HepG2 (cell line): ENCODE data around the gene TNC. TPM values are rescaled to one million over a fixed set of nuclear protein-coding genes. Genes with fewer than 3 reads are reported as not detected.
A peak's percentile ranks its signal among the peaks of the same experiment; 100 is the strongest.

ENCODE experiments used
- ATAC-seq: fragments of 200-7000 bp; cut with Tn5 transposase; 3 replicates; pipeline ENCODE4 v1.9.1; 2020; ENCODE audit warnings: mild to moderate bottlenecking, moderate library complexity
- BruUV-seq: library from RNA; stranded (reverse); fragments of 400-500 nt; replicated peaks from 2 replicates; lab custom pipeline; 2021; lab: Mats Ljungman, UMichigan
- CTCF ChIA-PET: fragments of 300-600 bp; formaldehyde crosslinking; extraction: SDS; loops from one replicate; lab custom pipeline; 2021; ENCODE audit warnings: low total read pairs, inconsistent platforms, low intra/inter-chr PET ratio; lab: Yijun Ruan, JAX
- POLR2A ChIA-PET: fragments of 350-600 bp; sonication (Branson Sonifier 250); formaldehyde crosslinking; loops from one replicate; lab custom pipeline; 2020; ENCODE audit warnings: antibody characterized with exemption, inconsistent platforms; lab: Yijun Ruan, JAX
- DNase-seq: peaks from one replicate; pipeline ENCODE4 v3.0.0-alpha.2; 2015; ENCODE audit warnings: low spot score
- FAIRE-seq: peaks from 3 replicates; lab custom pipeline; 2011; peaks lifted over from hg19 to GRCh38; lab: Jason Lieb, UNC
- H2AFZ ChIP-seq: one replicate; pipeline ENCODE4 v1.6.1; 2011; ENCODE audit warnings: low read length, inconsistent platforms
- H3K27ac ChIP-seq: fragments of 300-600 bp; 3 replicates; pipeline ENCODE4 v1.8.0; 2011; ENCODE audit warnings: mixed run types, mild to moderate bottlenecking, mixed read lengths, low read length, inconsistent platforms; ENCODE audit not compliant: insufficient read depth; ENCODE audit errors: extremely low read length
- H3K27me3 ChIP-seq, 2 experiments: fragments of 200-600 bp in 1 of 2; 2 replicates in 1 of 2; 3 replicates in 1 of 2; pipeline versions ENCODE4 v1.6.0 to v1.8.0; 2011; ENCODE audit warnings: low read length in 2 of 2, mild to moderate bottlenecking in 2 of 2, moderate library complexity in 2 of 2, inconsistent platforms in 1 of 2; ENCODE audit not compliant: insufficient read depth in 2 of 2, control insufficient read depth in 1 of 2
- H3K36me3 ChIP-seq, 2 experiments: fragments of 200-600 bp in 1 of 2; replicated peaks in 1 of 2; 2 replicates in 1 of 2; 3 replicates in 1 of 2; pipeline versions ENCODE4 v1.5.1 to v1.8.0; 2011; ENCODE audit warnings: low read length in 2 of 2, inconsistent platforms in 1 of 2; ENCODE audit not compliant: insufficient read depth in 2 of 2, control insufficient read depth in 1 of 2
- H3K4me1 ChIP-seq: 2 replicates; pipeline ENCODE4 v1.5.1; 2012; ENCODE audit warnings: low read length, inconsistent platforms; ENCODE audit not compliant: insufficient read depth
- H3K4me2 ChIP-seq: 2 replicates; pipeline ENCODE4 v1.6.0; 2011; ENCODE audit warnings: low read depth, low read length, inconsistent platforms
- H3K4me3 ChIP-seq, 3 experiments: fragments of 200-600 bp in 1 of 3; sonication (generic), shearing (Covaris generic) in 1 of 3; replicated peaks in 1 of 3; 2 replicates each; pipeline ENCODE4 v1.5.1; 2011 to 2016; ENCODE audit warnings: low read length in 3 of 3, inconsistent platforms in 2 of 3, low read depth in 2 of 3, mild to moderate bottlenecking in 2 of 3, control low read depth in 1 of 3, mixed read lengths in 1 of 3; ENCODE audit not compliant: insufficient read depth in 1 of 3
- H3K79me2 ChIP-seq: one replicate; pipeline ENCODE4 v1.6.1; 2011; ENCODE audit warnings: low read length, inconsistent platforms; ENCODE audit not compliant: insufficient read depth
- H3K9ac ChIP-seq: 2 replicates; pipeline ENCODE4 v1.6.0; 2011; ENCODE audit warnings: mild to moderate bottlenecking, low read depth, low read length, inconsistent platforms; ENCODE audit not compliant: insufficient read depth
- H3K9me3 ChIP-seq: 2 replicates; pipeline ENCODE4 v1.5.1; 2012; ENCODE audit warnings: mild to moderate bottlenecking, low read length
- H4K20me1 ChIP-seq: 2 replicates; pipeline ENCODE4 v1.6.0; 2011; ENCODE audit warnings: inconsistent platforms, mild to moderate bottlenecking, low read length, moderate library complexity; ENCODE audit not compliant: insufficient read depth
- CENPBD1 ChIP-seq: sonication (generic); formaldehyde crosslinking; IDR thresholded peaks from 2 replicates; pipeline ENCODE4 v1.8.0; 2022; ENCODE audit warnings: missing genetic modification reagents, low read depth, mild to moderate bottlenecking, borderline replicate concordance
- HMGA1 ChIP-seq: sonication (generic); formaldehyde crosslinking; conservative IDR thresholded peaks from 2 replicates; pipeline ENCODE4 v1.4.0; 2020; ENCODE audit warnings: missing genetic modification reagents
- HNF4G ChIP-seq, 2 experiments: sonication (generic) in 1 of 2; formaldehyde crosslinking in 1 of 2; IDR thresholded peaks; 2 replicates each; pipeline versions ENCODE4 v1.4.0 to v1.6.1; 2011 to 2020; ENCODE audit warnings: borderline replicate concordance in 2 of 2, low read depth in 2 of 2, mild to moderate bottlenecking in 2 of 2, low read length in 1 of 2, missing genetic modification reagents in 1 of 2, moderate library complexity in 1 of 2
- LBX2 ChIP-seq: sonication (generic); formaldehyde crosslinking; IDR thresholded peaks from 2 replicates; pipeline ENCODE4 v1.5.0; 2020; ENCODE audit warnings: missing genetic modification reagents, mild to moderate bottlenecking, borderline replicate concordance
- SAP130 ChIP-seq: IDR thresholded peaks from 2 replicates; pipeline ENCODE4 v1.6.1; 2016; ENCODE audit warnings: low read depth
- ZBTB21 ChIP-seq: sonication (generic); formaldehyde crosslinking; IDR thresholded peaks from 2 replicates; pipeline ENCODE4 v1.4.0; 2020; ENCODE audit warnings: missing genetic modification reagents
- ZNF629 ChIP-seq: sonication (generic); formaldehyde crosslinking; conservative IDR thresholded peaks from 2 replicates; pipeline ENCODE4 v1.5.0; 2020; ENCODE audit warnings: missing genetic modification reagents
- WGBS: methylation state at CpG from one replicate; pipeline ENCODE4 v1.1.6; 2017; ENCODE audit warnings: low lambda C conversion rate; 5-methylcytosine and 5-hydroxymethylcytosine counted together
- in situ Hi-C: cut with HindIII; loops from 2 replicates; pipeline ENCODE4 v1.10.0; 2017; ENCODE audit warnings: low pct_unique_long_range_greater_than_20kb; ENCODE audit not compliant: extremely low pct_ligation_motif_present
- intact Hi-C: fragments of 100-400 bp; cut with micrococcal nuclease; formaldehyde crosslinking; loops from one replicate; pipeline ENCODE4 v1.10.0; 2022; ENCODE audit not compliant: unreplicated experiment
- polyA plus RNA-seq, 8 experiments: library from polyadenylated mRNA; depleted of rRNA in 3 of 8; stranded (reverse) in 7 of 8; unstranded in 1 of 8; fragments of >200 nt; fragmentation: Illumina TruSeq in 4 of 8; extraction: Trizol in 4 of 8; gene quantifications; 2 replicates each; pipeline versions ENCODE4 v1.2.1 to v1.2.3, GENCODE V29; 2011 to 2016; ENCODE audit warnings: low read depth in 4 of 8, missing spikeins in 1 of 8, mixed read lengths in 1 of 8; ENCODE audit not compliant: insufficient read depth in 1 of 8
- total RNA-seq, 5 experiments: library from RNA; depleted of rRNA; stranded (reverse); fragments of >200 nt; fragmentation: Illumina TruSeq; extraction: Trizol; gene quantifications; 2 replicates each; pipeline ENCODE4 v1.2.3, GENCODE V29; 2016; ENCODE audit warnings: low read depth in 1 of 5
- TF ChIP-seq, protein P1 (sequence below): sonication (generic); formaldehyde crosslinking; IDR thresholded peaks from 2 replicates; pipeline ENCODE4 v1.4.0; 2020; ENCODE audit warnings: missing genetic modification reagents

The TNC gene
- total and polyA plus RNA-seq, 2 of the 13 experiments (the other 11 are each of a cell fraction or from before 2014, with no cell fraction given) = not detected

- Histone ChIP-seq H4K20me1 (no peaks in the 10 kb centered on the region), H3K4me2 (no peak overlapping the region), H3K4me3 (no peak overlapping the region), H3K79me2 (no peaks in the 10 kb centered on the region), H3K27ac (no peak overlapping the region), H3K27me3 (peaks cover 0 to 9% of the 10 kb centered on the region in 2 experiments; a peak in 2 of 5 replicates), H2AFZ (no peak overlapping the region), H3K9me3 (no peaks in the 10 kb centered on the region), H3K4me1 (no peaks in the 10 kb centered on the region), H3K9ac (no peak overlapping the region), H3K36me3 (no peaks in the 10 kb centered on the region)
- FAIRE-seq = no peak
- in situ Hi-C loops (no loop called here), intact Hi-C loops (no loop called here)
- no peak for ATAC-seq
- no TSS peak for BruUV-seq
- no peak for DNase-seq
- 17% methylated on average over 8 of the region's 8 CpGs for WGBS
- ChIA-PET CTCF (no interaction called here), POLR2A (no interaction called here)
- TF ChIP-seq, protein P1, sequence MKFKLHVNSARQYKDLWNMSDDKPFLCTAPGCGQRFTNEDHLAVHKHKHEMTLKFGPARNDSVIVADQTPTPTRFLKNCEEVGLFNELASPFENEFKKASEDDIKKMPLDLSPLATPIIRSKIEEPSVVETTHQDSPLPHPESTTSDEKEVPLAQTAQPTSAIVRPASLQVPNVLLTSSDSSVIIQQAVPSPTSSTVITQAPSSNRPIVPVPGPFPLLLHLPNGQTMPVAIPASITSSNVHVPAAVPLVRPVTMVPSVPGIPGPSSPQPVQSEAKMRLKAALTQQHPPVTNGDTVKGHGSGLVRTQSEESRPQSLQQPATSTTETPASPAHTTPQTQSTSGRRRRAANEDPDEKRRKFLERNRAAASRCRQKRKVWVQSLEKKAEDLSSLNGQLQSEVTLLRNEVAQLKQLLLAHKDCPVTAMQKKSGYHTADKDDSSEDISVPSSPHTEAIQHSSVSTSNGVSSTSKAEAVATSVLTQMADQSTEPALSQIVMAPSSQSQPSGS (CRISPR knock-in tag) = no peak
- TF ChIP-seq ZNF629 = peak; percentile 29; the same call in 1 of the 2 replicates
These were observed 1.3 kb downstream of the TNC start for GRCh38 chr9:115116421-115117284.

- H3K4me1 ChIP-seq = no peaks in the 10 kb centered on the region
- POLR2A ChIA-PET = no interaction called here
- no peak overlapping the region for H3K4me3 ChIP-seq
- H3K27ac ChIP-seq = no peak overlapping the region
- H3K36me3 ChIP-seq = no peaks in the 10 kb centered on the region
- ATAC-seq (no peak), FAIRE-seq (no peak), DNase-seq (no peak)
- H3K79me2 ChIP-seq = no peaks in the 10 kb centered on the region
- no peak overlapping the region for H3K9ac ChIP-seq
- H4K20me1 ChIP-seq = no peaks in the 10 kb centered on the region
- intact Hi-C loops = no loop called here
- in situ Hi-C loops = no loop called here
- H3K27me3 ChIP-seq = peaks cover 0 to 9% of the 10 kb centered on the region in 2 experiments; a peak in 2 of 5 replicates
- no peak overlapping the region for H2AFZ ChIP-seq
- CTCF ChIA-PET = no interaction called here
- WGBS = 0% methylated on average over 1 of the region's 1 CpG
- no peaks in the 10 kb centered on the region for H3K9me3 ChIP-seq
- H3K4me2 ChIP-seq = no peak overlapping the region
- no TSS peak for BruUV-seq
- TF ChIP-seq LBX2 (CRISPR knock-in tag) (no peak), ZBTB21 (no peak), SAP130 (CRISPR knock-in tag) (no peak), HMGA1 (CRISPR knock-in tag) (no peak), HNF4G (IDR thresholded peaks at IDR 0.05; ENCODE audit: borderline replicate concordance, low read depth, low read length) (no peak), HNF4G (CRISPR knock-in tag; IDR thresholded peaks at IDR 0.05; ENCODE audit: borderline replicate concordance, low read depth) (no peak), CENPBD1 (CRISPR knock-in tag) (no peak)
These were observed 2.0 kb downstream of the TNC start for GRCh38 chr9:115115924-115116323.
